Uterus (tissue), 4 donors: ENCODE measurements around the gene KIF1A. TPM values are rescaled to one million over a fixed set of nuclear protein-coding genes. Genes with fewer than 3 reads are reported as not detected.
"Not testable (repeated sequence)": the region's sequence is repeated elsewhere in the genome, so short reads cannot be mapped to it uniquely, and the experiment has no call there.

Experiments used
- DNase-seq, 2 donors: peaks; one replicate each; pipeline ENCODE4 v3.0.0-alpha.2; 2019 to 2020
- H3K27ac ChIP-seq, 2 donors: fragments of 200-600 bp; sonication (generic); 1 replicate in 1 of 2; 2 replicates in 1 of 2; pipeline ENCODE4 v1.5.1; 2016 to 2018
- H3K27me3 ChIP-seq, 2 donors: fragments of 200-600 bp; sonication (generic); one replicate each; pipeline ENCODE4 v1.5.1; 2018 to 2019; ENCODE audit warnings: control low read depth in 1 of 2
- H3K36me3 ChIP-seq, 2 donors: fragments of 200-600 bp; sonication (generic); one replicate each; pipeline ENCODE4 v1.5.1; 2019; ENCODE audit warnings: control low read depth in 1 of 2
- H3K4me1 ChIP-seq, 2 donors: fragments of 200-600 bp; sonication (generic); one replicate each; pipeline ENCODE4 v1.5.1; 2018 to 2019; ENCODE audit warnings: control low read depth in 1 of 2
- H3K4me3 ChIP-seq, 2 donors: fragments of 200-600 bp; sonication (generic); 1 replicate in 1 of 2; 2 replicates in 1 of 2; pipeline ENCODE4 v1.5.1; 2018 to 2019; ENCODE audit warnings: mild to moderate bottlenecking in 1 of 2
- H3K9me3 ChIP-seq, 2 donors: fragments of 200-600 bp; sonication (generic); one replicate each; pipeline ENCODE4 v1.5.1; 2019; ENCODE audit warnings: control low read depth in 1 of 2
- CTCF ChIP-seq, 4 experiments: fragments of 200-600 bp in 2 of 4; fragments of 450-650 bp in 2 of 4; sonication (generic) in 2 of 4; IDR thresholded peaks; one replicate each; pipeline ENCODE4 v1.5.1; 2016 to 2019; ENCODE audit warnings: antibody characterized with exemption in 4 of 4, mild to moderate bottlenecking in 2 of 4, moderate library complexity in 1 of 4
- POLR2A ChIP-seq, 2 donors: fragments of 450-650 bp; IDR thresholded peaks; one replicate each; pipeline ENCODE4 v1.6.1; 2016; ENCODE audit warnings: antibody characterized with exemption in 2 of 2, mild to moderate bottlenecking in 1 of 2, moderate library complexity in 1 of 2
- intact Hi-C: fragments of 100-400 bp; cut with DNase I; formaldehyde crosslinking; loops from one replicate; pipeline ENCODE4 v1.15.1; 2023; ENCODE audit warnings: low total_unique reads
- total RNA-seq, 4 donors: library from RNA; depleted of rRNA in 3 of 4; stranded (reverse); fragments of >200 nt in 3 of 4; gene quantifications; one replicate each; pipeline versions ENCODE4 v1.1.0 to v1.2.4, GENCODE V29; 2014 to 2023
- donor health status: DM: yes; HTN: yes; CAD: no.

Gene KIF1A
- total RNA-seq, 4 donors from 2014 or later, result 0.37 to 12.9 TPM; not detected in 2

DNA sequence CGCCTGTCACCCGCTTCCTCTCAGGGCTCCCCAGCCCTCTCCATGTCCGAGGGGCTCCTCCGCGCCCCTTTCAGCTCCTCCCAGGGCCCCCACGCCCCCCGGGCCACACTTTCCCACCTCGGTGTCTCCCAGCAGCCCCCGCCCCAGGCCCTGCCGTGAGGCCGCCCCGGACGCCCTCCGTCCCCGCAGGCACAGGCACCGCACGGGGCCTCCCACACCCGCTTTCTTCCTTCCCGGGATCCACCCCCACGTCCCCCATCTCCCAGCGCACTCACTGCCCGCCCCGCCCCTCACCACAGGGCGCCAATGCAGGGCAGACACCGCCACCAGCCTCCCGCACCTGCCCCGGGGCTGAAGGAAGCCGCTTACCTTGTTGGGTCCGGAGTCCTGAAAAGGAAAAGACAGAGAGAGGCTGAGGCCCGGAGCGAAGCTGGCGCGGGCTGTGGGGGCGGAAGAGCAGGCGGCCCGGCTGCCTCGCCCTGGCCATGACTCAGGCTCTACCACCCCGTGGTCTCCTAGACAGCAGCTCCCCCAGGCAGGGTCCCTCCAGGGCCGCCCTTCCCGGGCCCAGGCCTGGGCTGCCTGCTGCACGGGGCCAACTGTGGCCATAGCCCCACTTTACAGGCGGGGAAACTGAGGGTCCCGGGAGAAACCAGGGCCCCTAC, 37.7 kb downstream of the KIF1A start:
- no peaks in the 10 kb centered on the region for H3K9me3 ChIP-seq
- no peak for TF ChIP-seq POLR2A (IDR thresholded peaks at IDR 0.05)
- TF ChIP-seq CTCF (IDR thresholded peaks at IDR 0.05), result no peak
- no peak overlapping the region for H3K27ac ChIP-seq
- H3K4me1 ChIP-seq, result no peaks in the 10 kb centered on the region
- H3K36me3 ChIP-seq, result no peaks in the 10 kb centered on the region
- intact Hi-C loops, result no loop called here
- no peaks in the 10 kb centered on the region for H3K27me3 ChIP-seq
- H3K4me3 ChIP-seq, result no peak overlapping the region
- DNase-seq, result no peak

DNA sequence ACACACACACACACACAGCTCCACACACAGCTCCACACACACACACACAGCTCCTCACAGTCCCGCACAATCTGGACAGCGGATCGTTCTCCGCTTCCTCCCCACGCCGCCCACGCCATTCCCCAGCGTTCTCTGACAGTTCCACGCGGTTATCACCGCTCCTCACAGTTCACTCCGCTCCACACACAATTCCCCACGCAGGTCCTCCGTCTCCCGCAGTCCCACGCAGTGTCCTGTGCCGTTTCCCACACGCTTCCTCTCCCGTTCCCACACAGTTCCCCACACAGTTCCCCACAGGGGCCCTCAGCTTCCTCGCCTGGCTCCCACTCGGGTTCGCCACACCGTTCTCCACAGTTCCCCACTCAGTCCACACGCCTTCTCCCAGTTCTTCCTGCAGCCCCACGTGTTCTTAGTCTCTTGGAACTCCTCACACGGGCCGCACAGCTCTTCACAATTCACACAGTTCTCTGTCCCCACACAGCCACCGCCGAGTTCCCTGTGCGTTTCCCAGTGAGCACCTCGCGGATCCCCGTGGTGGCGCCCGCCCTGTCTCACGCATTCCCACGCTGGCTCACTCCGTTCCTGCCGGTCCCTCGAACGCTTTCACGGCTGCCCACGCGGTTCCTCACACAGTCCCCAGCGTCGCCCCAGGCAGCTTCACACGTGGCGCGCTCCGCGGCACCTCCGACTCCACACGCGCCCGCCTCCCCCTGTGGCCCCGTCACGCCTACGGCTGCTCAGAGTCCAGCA, 38.4 kb downstream of the KIF1A start:
- intact Hi-C loops, result no loop called here
- DNase-seq, result no peak
- Histone ChIP-seq H3K27ac (no peak overlapping the region), H3K36me3 (no peaks in the 10 kb centered on the region), H3K4me1 (no peaks in the 10 kb centered on the region), H3K9me3 (no peaks in the 10 kb centered on the region), H3K4me3 (no peak overlapping the region), H3K27me3 (no peaks in the 10 kb centered on the region)
- TF ChIP-seq POLR2A (IDR thresholded peaks at IDR 0.05) (no peak), CTCF (IDR thresholded peaks at IDR 0.05) (no peak)

DNA sequence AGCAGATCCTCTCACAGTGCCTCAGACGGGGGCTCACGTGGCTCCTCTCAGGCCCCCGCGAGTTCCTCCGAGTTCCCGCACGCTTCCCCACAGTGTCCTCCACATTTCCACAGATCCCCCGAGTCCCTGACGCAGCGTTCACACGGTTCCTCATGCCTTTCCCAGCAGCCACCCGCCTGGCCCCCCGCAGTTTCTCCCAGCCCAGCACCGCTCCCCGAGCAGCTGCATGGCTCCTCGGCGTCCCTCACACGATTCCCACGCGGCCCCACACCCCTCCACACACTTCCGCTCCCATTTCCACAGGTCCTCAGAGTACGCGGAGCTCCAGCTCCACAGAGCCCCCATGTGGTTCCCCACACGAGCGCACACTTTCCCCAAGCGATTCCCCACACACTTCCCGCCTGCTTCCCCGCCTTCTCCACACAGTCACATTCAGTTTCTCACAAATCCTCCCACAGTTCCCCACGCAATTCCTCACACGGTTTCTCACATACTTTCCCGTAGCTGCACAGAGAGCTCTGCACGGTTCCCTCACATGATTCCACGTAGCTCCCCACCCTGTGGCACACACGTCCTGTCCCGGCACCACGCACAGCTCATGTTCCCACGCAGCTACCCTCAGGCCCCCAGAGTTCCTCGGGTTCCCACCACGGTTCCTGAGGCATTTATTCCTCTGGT, 39.9 kb downstream of the KIF1A start:
- Histone ChIP-seq H3K36me3 (no peaks in the 10 kb centered on the region), H3K4me3 (no peak overlapping the region), H3K27me3 (no peaks in the 10 kb centered on the region), H3K9me3 (no peaks in the 10 kb centered on the region), H3K4me1 (no peaks in the 10 kb centered on the region), H3K27ac (no peak overlapping the region)
- intact Hi-C loops, result no loop called here
- no peak for DNase-seq
- peak in 1 of 4 experiments; percentile 18 for TF ChIP-seq CTCF (IDR thresholded peaks at IDR 0.05)
- TF ChIP-seq POLR2A (IDR thresholded peaks at IDR 0.05), result no peak

DNA sequence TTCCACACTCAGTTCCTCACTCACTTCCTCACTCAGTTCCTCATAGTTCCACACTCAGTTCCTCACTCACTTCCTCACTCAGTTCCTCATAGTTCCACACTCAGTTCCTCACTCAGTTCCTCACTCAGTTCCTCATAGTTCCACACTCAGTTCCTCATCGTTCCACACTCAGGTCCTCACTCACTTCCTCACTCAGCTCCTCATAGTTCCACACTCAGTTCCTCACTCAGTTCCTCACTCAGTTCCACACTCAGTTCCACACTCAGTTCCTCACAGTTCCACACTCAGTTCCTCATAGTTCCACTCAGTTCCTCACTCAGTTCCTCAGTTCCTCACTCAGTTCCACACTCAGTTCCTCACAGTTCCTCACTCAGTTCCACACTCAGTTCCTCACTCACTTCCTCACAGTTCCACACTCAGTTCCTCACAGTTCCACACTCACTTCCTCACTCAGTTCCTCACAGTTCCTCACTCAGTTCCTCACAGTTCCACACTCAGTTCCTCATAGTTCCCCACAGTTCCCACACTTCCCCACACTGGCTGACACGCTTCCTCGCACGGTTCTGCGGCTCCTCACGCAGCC, 40.7 kb downstream of the KIF1A start:
- DNase-seq, H3K27me3 ChIP-seq, intact Hi-C loops, H3K27ac ChIP-seq, H3K9me3 ChIP-seq, H3K4me1 ChIP-seq, H3K4me3 ChIP-seq, H3K36me3 ChIP-seq: not testable (repeated sequence)

- Histone ChIP-seq H3K4me3 (no peak overlapping the region), H3K9me3 (no peaks in the 10 kb centered on the region), H3K27ac (no peak overlapping the region), H3K4me1 (no peaks in the 10 kb centered on the region), H3K27me3 (no peaks in the 10 kb centered on the region), H3K36me3 (no peaks in the 10 kb centered on the region)
- no peak for DNase-seq
- TF ChIP-seq POLR2A (IDR thresholded peaks at IDR 0.05) (no peak), CTCF (IDR thresholded peaks at IDR 0.05) (no peak)
- intact Hi-C loops, result no loop called here
Measured at GRCh38 chr2:240778426-240778825, 41.6 kb downstream of the KIF1A start.
